Measurements from ENCODE around the gene PRKX.

DNA sequence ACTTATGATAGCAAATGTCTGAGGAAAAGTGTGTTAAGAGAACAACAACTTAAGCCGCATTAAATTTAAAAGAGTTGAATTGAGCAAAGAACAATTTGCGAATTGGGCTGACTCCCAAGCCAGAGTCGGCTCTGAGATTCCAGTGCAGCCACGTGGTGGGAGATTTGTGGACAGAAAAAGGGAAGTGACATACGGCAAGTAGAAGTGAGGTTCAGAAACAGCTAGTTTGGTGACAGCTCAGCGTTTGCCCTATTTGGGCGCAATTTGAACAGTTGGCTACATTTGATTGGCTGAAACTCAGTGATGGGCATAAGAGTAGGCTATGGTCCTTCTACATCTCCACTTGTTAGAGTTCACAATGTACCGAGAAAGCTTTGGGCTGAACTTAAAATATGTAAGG is 124.0 kb downstream of the PRKX start:
- TF ChIP-seq SUZ12 (IDR thresholded peaks at IDR 0.05), result no peak
- TF ChIP-seq SP1 (IDR thresholded peaks at IDR 0.05), result no peak

Measured in HEK293T (cell line).